Measurements from ENCODE around the gene MMP17.
A peak's percentile ranks its signal among the peaks of the same experiment; 100 is the strongest.

Gene MMP17

GRCh38 chr12:131850856-131851559 is 22.8 kb downstream of the MMP17 start:
- peak; percentile 67 to 85 (median 76) for DNase-seq

GRCh38 chr12:131851741-131852550 is 23.8 kb downstream of the MMP17 start:
- DNase-seq, result no peak

GRCh38 chr12:131852551-131853299 is 24.5 kb downstream of the MMP17 start:
- DNase-seq, result peak; percentile 22 to 65 (median 40)

- DNase-seq, result no peak
Observed at GRCh38 chr12:131853832-131854797, 25.9 kb downstream of the MMP17 start.

- no peak for DNase-seq
Observed at GRCh38 chr12:131854861-131855476, 26.8 kb downstream of the MMP17 start.

- DNase-seq, result no peak
Observed at GRCh38 chr12:131855521-131856142, 27.4 kb downstream of the MMP17 start.

GRCh38 chr12:131856366-131857097 is 28.3 kb downstream of the MMP17 start:
- no peak for DNase-seq

- DNase-seq, result no peak
Observed at GRCh38 chr12:131857908-131858850, 30.0 kb downstream of the MMP17 start.

- DNase-seq, result peak; percentile 48 to 87 (median 73)
Observed at GRCh38 chr12:131860472-131861260, 32.5 kb downstream of the MMP17 start.

- DNase-seq, result no peak
Observed at GRCh38 chr12:131861261-131862083, 33.3 kb downstream of the MMP17 start.

- no peak for DNase-seq
Observed at GRCh38 chr12:131862084-131862441, 33.9 kb downstream of the MMP17 start.

GRCh38 chr12:131862600-131862993 is 34.4 kb downstream of the MMP17 start:
- DNase-seq, result no peak

GRCh38 chr12:131862994-131863710 is 35.0 kb downstream of the MMP17 start:
- peak; percentile 22 to 84 (median 60) for DNase-seq

GRCh38 chr12:131863711-131864396 is 35.7 kb downstream of the MMP17 start:
- DNase-seq, result no peak

GRCh38 chr12:131864469-131864868 is 36.3 kb downstream of the MMP17 start:
- no peak for DNase-seq

Data from suppressor macrophage (primary cell).